ENCODE data around the gene B4GALNT3.

The B4GALNT3 gene

DNA sequence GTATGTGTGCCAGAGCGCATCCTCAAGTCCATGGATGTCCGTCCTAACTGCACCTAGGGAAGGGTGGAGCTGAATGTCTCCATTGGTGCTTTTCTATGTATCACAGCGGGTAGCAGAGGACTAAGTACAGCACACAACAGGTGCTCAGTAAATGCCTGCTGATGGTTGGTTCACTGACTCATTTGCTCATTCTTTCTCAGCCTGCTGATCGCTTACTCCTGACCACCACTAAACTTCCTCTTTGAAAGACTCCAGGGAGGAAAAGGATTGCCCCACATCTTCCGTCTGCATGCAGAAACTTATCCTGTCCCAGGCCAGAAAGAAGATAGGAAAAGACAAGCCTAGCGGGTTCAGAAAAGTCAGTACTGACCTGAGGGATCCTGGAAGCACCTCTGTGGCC, 66.3 kb downstream of the B4GALNT3 start:
- no peak for DNase-seq (ENCODE audit: low spot score)
- TF ChIP-seq, protein P1, sequence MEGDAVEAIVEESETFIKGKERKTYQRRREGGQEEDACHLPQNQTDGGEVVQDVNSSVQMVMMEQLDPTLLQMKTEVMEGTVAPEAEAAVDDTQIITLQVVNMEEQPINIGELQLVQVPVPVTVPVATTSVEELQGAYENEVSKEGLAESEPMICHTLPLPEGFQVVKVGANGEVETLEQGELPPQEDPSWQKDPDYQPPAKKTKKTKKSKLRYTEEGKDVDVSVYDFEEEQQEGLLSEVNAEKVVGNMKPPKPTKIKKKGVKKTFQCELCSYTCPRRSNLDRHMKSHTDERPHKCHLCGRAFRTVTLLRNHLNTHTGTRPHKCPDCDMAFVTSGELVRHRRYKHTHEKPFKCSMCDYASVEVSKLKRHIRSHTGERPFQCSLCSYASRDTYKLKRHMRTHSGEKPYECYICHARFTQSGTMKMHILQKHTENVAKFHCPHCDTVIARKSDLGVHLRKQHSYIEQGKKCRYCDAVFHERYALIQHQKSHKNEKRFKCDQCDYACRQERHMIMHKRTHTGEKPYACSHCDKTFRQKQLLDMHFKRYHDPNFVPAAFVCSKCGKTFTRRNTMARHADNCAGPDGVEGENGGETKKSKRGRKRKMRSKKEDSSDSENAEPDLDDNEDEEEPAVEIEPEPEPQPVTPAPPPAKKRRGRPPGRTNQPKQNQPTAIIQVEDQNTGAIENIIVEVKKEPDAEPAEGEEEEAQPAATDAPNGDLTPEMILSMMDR (IDR thresholded peaks at IDR 0.05; ENCODE audit: borderline replicate concordance, control extremely low read depth, extremely low read depth, insufficient read depth, missing control alignments), result no peak
- in situ Hi-C loops (cut with MboI; ENCODE audit: low sequenced_read_pairs, unreplicated experiment), result no loop called here

DNA sequence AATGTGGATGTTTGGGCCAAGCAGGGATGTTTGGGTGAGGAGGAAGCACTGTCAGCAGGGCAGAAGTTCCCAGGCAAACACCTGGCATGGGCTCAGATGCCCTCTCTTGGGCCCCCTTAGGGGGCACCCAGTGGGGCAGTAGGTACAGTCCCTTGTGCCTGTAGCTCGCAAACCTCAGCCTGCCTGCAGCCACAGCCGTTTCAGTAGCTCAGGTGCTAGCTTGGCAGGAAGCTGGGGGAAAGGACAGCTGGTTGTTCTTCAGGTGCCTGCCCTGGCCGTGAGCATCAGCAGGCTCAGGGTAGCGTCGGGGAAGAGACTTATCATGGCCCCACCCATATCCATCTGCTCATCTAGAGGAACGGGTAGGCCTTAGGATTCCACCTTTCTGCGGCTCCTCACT, 67.5 kb downstream of the B4GALNT3 start:
- DNase-seq (ENCODE audit: low spot score), result no peak
- TF ChIP-seq, protein P1 (IDR thresholded peaks at IDR 0.05; ENCODE audit: borderline replicate concordance, control extremely low read depth, extremely low read depth, insufficient read depth, missing control alignments), result no peak
- in situ Hi-C loops (cut with MboI; ENCODE audit: low sequenced_read_pairs, unreplicated experiment), result no loop called here

DNA sequence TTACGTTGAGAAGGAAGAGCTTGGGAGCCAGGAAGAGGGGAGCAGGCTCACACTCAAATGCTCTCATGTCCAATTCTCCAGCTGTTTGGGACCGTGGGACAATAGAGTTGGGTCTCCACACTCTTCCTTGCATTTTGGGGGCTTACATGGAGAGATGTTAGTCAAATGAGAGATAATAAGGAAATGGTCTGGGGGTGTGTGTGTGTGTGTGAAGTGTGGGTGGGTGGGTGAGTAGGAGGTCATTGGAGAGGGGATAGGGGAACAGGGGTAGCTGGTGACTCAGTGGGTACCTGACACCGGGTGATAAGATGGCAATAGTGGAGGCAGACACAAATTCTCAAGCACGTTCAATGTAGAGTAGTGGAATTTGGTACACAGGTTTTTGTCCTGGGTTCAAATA, 68.0 kb downstream of the B4GALNT3 start:
- TF ChIP-seq, protein P1 (IDR thresholded peaks at IDR 0.05; ENCODE audit: borderline replicate concordance, control extremely low read depth, extremely low read depth, insufficient read depth, missing control alignments), result no peak
- no peak for DNase-seq (ENCODE audit: low spot score)
- in situ Hi-C loops (cut with MboI; ENCODE audit: low sequenced_read_pairs, unreplicated experiment), result no loop called here

DNA sequence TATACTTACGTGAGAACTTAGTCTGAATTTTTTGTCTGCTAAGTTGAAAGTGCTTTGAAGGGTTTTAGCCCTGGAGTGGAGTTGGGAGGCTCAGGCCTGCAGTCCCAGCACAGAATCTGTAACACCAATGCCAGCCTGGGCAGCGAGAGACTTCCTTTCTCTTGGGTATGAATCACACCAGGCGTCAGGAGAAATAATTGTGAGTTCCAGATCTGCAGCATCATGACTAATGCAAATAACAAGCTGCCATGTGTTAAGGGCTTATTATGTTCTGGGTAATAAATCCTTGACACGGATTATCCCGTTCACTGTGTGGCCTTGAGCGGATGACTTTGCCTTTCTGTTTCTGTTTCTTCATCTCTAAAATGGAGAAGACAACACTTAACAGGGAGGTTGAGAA, 70.6 kb downstream of the B4GALNT3 start:
- DNase-seq (ENCODE audit: low spot score), result no peak

DNA sequence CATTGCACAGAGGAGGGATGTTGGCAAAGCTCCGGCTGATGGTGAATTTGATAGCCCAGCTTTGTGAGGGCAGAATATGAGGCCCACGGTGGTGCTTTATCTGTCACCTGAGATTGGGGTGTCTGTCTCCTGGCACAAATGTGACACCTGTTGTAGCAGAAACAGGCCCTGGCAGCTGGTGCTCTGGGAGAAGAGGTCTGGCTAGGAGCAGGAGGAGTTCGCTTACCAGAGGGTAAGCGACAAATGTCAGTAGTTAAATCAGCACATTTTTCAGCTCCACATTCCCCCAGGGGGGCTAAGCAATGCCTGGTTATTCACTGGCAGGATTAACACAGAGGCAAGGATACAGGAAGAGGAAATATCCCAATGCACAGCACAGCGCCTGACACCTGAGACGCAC, 71.1 kb downstream of the B4GALNT3 start:
- DNase-seq (ENCODE audit: low spot score), result no peak
- TF ChIP-seq, protein P1 (IDR thresholded peaks at IDR 0.05; ENCODE audit: borderline replicate concordance, control extremely low read depth, extremely low read depth, insufficient read depth, missing control alignments), result no peak
- in situ Hi-C loops (cut with MboI; ENCODE audit: low sequenced_read_pairs, unreplicated experiment), result no loop called here

More for the DNA sequence above, 70.6 kb downstream of the B4GALNT3 start:
- in situ Hi-C loops (cut with MboI; ENCODE audit: low sequenced_read_pairs, unreplicated experiment), result no loop called here
- TF ChIP-seq, protein P1 (IDR thresholded peaks at IDR 0.05; ENCODE audit: borderline replicate concordance, control extremely low read depth, extremely low read depth, insufficient read depth, missing control alignments), result no peak

DNA sequence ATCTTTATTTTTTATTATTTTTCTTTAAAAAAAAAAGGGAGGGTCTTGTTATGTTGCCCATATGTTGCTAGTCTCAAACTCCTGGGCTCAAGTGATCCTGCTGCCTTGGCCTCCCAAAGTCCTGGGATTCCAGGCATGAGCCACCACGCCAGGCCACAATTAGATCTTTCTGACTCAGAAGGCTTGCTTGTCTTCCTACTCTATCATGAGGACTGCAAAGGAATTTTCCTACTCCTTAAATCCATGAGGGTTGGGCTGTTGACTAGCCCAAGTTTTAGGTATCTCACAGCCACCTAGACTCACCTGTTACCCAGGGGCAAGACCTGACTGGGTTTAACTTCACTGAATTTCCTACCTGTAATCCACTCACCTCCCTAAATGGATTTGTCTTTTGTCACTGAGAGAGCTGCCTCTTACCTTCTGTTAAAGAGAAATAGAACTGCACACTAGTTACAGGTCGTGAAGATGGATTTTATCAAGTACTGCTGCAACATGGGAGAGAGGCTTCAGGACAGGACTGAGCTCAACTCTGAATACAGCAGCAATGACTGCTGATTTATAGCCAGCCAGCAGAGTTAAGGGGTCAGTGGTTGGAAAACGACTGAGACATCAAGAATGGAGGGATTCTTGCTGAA, 72.3 kb downstream of the B4GALNT3 start:
- no peak for DNase-seq (ENCODE audit: low spot score)
- TF ChIP-seq, protein P1 (IDR thresholded peaks at IDR 0.05; ENCODE audit: borderline replicate concordance, control extremely low read depth, extremely low read depth, insufficient read depth, missing control alignments), result no peak
- in situ Hi-C loops (cut with MboI; ENCODE audit: low sequenced_read_pairs, unreplicated experiment), result no loop called here
